ENCODE measurements around the gene CEP112.
"Not testable (repeated sequence)": the region's sequence is repeated elsewhere in the genome, so short reads cannot be mapped to it uniquely, and the experiment has no call there.

Gene CEP112

DNA sequence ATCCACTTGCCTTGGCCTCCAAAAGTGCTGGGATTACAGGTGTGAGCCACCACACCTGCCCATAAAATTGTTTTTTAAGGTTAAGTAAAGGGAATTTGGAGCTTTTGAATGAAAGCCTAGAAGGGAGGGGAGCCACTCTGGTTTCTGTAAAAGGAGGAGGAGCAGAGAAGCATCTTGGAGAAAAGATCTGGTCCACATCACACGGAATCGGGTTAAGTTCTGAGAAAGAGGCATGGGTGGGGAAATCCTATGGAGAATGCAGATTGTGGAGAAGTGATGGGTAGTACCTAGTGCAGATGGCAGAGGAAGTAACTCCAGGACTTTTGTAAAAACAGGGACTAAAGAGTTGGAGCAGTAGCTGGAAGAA is 18.3 kb upstream of the CEP112 start:
- no peak for DNase-seq

GRCh38 chr17:66207936-66208335 is 16.0 kb upstream of the CEP112 start:
- DNase-seq, result no peak

- DNase-seq, result no peak
Measured at GRCh38 chr17:66203274-66204015, 11.5 kb upstream of the CEP112 start.

GRCh38 chr17:66200685-66201092 is 8.8 kb upstream of the CEP112 start:
- peak; percentile 74 for DNase-seq

GRCh38 chr17:66198242-66198641 is 6.3 kb upstream of the CEP112 start:
- no peak for DNase-seq

GRCh38 chr17:66192378-66192687 is 400 bp upstream of the CEP112 start:
- no peak for DNase-seq

DNA sequence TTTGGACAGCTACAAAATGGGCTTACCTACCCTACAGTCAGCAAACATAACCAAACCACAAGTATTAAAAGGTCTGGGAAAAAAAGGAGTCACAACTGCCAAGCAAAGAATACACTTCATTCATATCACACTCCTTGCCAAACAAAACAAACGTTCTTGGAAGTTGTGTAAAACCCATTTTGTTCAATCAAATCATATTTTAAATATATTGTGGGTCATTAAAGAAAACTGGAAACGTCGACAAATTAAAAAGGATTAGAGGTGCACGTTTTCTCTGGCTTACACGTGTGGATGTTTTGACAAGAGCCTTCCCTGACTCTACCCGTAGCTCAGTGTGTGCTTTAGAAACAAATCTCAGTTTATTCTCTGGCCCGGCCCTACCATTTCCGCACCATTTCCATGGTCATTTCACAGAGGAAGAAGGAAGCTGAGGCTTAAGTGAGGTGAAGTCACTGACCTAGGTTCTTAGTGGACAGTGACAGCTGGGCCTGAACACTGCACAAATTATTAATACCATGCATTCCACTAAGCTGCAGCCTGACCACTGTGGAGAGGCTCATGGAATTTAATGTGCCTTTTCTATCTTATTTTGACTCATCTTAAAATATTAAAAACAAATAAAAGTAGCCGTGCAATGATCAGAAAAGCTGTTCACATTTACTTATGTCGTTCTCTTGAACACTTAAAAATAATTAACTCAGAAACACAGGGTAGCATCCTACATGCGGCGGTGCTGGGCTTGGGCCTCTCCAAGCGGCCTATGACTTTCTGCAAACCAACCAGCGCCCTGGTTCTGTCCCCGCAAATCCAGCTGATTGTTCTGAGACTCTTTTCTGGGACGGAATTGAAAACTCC is 968 bp downstream of the CEP112 start:
- no peak for DNase-seq

- no peak for DNase-seq
Measured at GRCh38 chr17:66187718-66188117, 4.2 kb downstream of the CEP112 start.

GRCh38 chr17:66185862-66186261 is 6.1 kb downstream of the CEP112 start:
- no peak for DNase-seq

DNA sequence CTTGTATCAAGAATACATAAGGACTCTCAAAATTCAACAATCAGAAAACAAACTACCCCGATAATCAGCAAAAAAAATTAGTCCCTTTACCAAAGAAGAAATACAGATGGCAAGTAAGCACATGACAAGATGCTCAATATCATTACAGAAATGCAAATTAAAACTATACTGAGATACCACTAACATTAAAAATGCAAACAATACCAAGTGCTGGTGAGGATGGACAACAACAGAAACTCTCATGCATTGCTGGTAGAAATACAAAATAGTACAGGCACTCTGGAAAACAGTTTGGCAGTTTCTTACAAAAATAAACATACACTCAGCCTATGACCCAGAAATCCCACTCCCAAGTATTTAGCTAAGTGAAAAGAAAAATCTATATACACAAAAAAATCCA is 7.5 kb downstream of the CEP112 start:
- no peak for DNase-seq

- DNase-seq, result no peak
Measured at GRCh38 chr17:66183529-66183928, 8.4 kb downstream of the CEP112 start.

DNA sequence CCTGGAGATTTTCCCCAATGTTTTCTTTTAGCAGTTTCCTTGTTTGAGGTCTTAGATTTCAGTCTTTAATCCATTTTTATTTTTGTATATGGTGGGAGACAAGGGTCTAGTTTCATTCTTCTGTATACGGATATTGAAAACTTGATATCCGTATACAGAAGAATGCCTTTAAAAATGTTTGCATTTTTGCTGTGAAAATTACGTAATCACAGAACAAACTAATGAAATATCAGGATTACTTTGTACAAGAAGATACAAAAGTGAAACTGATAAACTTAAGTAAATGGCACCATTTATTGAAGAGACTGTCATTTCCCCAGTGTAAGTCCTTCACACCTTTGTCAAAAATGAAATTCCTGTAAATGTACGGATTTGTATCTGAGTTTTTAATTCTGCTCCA is 13.3 kb downstream of the CEP112 start:
- no peak for DNase-seq

- no peak for DNase-seq
Measured at GRCh38 chr17:66177048-66177447, 14.9 kb downstream of the CEP112 start.

DNA sequence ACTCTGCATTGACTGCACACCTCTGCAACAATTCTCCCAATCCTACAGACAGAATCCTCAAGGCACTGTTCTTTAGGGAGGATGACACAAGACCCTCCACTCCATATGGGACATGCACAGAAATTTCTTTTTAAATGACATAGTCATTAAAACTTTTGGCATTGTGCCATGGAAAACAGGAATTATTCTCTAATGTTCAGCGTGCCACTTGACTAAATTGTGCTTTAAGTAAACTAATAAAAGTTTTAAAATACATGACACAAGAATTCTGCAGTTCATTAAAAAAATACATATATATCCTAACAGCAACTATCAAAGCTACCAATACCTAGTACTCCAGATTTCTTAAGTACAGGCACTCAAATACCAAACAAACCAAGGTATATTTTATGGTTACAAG is 16.0 kb downstream of the CEP112 start:
- no peak for DNase-seq

- DNase-seq, result no peak
Measured at GRCh38 chr17:66172691-66173223, 19.2 kb downstream of the CEP112 start.

DNA sequence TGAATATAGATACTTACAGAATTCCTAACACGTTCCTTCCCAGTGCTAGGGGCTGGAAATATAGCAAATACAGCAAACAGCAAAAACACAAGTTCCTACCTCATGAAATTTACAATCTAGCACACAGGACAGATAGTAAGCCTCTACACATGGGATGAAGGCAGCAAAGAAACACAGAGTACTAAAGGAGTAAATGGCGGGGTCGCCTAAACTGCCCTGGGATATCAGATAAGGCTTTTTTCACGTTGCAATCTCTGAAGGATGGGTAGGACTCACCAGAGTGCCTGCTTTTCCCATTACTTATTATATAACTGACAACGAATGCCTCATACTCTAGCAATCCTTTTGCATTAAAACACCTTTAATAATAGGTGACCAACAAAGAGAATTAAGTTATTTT is 19.8 kb downstream of the CEP112 start:
- DNase-seq, result no peak

- DNase-seq, result no peak
Measured at GRCh38 chr17:66171692-66172091, 20.2 kb downstream of the CEP112 start.

DNA sequence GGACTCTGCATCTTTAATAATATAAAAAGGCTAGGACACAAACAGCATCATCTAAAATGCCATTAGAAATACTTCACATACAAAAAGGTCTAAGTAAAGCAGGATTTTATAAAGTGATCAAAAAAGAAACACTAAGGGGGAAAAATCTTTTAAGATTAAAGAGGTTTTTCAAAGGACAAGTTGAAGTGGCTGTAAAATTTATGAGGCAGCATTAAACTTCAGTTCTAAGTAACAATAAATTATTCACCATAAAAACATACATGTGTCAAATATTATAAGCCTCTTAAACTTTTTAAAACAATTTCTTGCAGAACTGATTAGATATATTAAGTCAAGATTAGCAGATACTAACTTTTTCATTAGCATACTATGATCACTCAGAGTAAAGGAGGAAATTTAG is 20.8 kb downstream of the CEP112 start:
- no peak for DNase-seq

DNA sequence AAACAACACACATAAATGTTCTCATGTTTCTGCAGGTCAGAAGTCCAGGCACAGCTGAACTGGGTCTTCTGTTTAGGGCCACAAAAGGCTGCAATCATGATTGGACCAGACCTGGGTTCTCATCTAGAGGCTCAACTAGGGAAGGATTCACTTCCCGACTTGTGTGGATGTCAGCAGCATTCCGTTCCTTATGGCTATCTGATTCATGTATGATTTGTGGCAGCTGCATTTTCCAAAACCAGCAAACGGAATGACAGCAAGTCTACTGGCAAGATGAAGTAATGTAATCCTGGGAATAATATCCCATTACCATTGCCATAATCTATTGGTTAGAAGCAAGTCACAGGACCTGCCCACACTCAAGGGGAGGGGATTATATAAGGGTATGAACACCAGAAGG is 22.1 kb downstream of the CEP112 start:
- no peak for DNase-seq

DNA sequence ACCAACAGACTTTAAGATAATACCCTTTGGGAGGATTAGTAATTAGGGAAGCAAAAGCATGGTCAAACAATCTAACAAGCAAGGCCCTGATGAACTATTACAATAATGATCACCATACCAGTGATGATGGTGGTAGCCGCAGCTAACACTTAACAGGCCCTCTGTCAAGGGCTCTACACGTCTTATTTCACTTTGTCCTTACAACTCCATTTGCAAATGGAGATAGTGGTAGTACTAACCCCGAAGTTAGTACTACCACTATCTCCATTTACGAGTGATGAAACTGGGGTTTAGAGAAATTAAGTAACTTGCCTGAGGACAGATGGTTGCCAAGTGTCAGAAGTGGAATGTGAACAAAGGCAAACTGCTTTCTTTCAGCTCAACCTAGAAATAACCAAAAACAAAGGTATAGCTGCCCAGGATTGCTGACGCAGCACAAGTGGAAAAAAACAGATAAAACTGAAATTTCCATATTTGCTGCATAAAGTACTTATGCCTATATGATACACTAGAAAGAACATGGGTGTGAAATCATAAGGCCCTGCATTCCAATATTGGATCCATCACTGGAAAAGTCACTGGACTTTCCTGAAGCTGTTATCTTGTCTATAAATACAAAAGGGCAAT is 24.6 kb downstream of the CEP112 start:
- no peak for DNase-seq

GRCh38 chr17:66165537-66166123 is 26.3 kb downstream of the CEP112 start:
- no peak for DNase-seq

DNA sequence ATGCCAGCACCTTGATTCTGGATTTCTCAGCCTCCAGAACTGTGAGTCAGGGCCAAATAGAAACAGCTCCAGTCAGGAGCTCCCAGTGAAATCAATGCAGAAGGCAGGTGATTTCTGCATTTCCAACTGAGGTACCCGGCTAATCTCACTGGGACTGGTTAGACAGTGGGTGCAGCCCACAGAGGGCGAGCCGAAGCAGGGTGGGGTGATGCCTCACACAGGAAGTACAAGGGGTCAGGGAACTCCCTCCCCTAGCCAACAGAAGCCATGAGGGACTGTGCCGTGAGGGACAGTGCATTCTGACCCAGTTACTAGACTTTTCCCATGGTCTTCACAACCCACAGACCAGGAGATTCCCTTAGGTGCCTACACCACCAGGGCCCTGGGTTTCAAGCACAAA is 36.9 kb downstream of the CEP112 start:
- not testable (repeated sequence) for DNase-seq

- DNase-seq, result no peak
Measured at GRCh38 chr17:66152756-66153155, 39.2 kb downstream of the CEP112 start.

- DNase-seq, result no peak
Measured at GRCh38 chr17:66150708-66151107, 41.2 kb downstream of the CEP112 start.

Measured in activated effector memory CD4-positive, alpha-beta T cell treated with anti-CD3 and anti-CD28 coated beads, Interleukin-2, amount 50 U/mL, for 16 hours (primary cell).